H7 (cell line): Measurements from ENCODE around the gene CCNYL1. TPM values are rescaled to one million over a fixed set of nuclear protein-coding genes. Genes with fewer than 3 reads are reported as not detected.
"Not testable (repeated sequence)": the region's sequence is repeated elsewhere in the genome, so short reads cannot be mapped to it uniquely, and the experiment has no call there.

Experiments used
- DNase-seq: peaks from one replicate; pipeline ENCODE4 v3.0.0; 2012
- H3K27me3 ChIP-seq: 2 replicates; pipeline ENCODE4 v1.6.0; 2011; ENCODE audit warnings: mild to moderate bottlenecking, low read length; ENCODE audit not compliant: control insufficient read depth, insufficient read depth
- H3K36me3 ChIP-seq: replicated peaks from 2 replicates; pipeline ENCODE4 v1.5.1; 2011; ENCODE audit warnings: low read length; ENCODE audit not compliant: control insufficient read depth, insufficient read depth
- H3K4me3 ChIP-seq: 2 replicates; pipeline ENCODE4 v1.5.1; 2011; ENCODE audit warnings: low read depth, mild to moderate bottlenecking, control low read depth, low read length, moderate library complexity; ENCODE audit not compliant: insufficient read depth
- total RNA-seq: library from RNA; depleted of rRNA; stranded (reverse); fragments of >200 nt; shearing (Covaris generic); gene quantifications from 2 replicates; pipeline ENCODE4 v1.2.3, GENCODE V29; 2014

CCNYL1 gene
- total RNA-seq, 1 experiment from 2014 or later, result 10.9 TPM

GRCh38 chr2:207718521-207718920, 7.1 kb downstream of the CCNYL1 start:
- H3K4me3 ChIP-seq, result no peak overlapping the region

GRCh38 chr2:207719008-207719407, 7.6 kb downstream of the CCNYL1 start:
- Histone ChIP-seq H3K36me3 (no peaks in the 10 kb centered on the region; the same call in 1 of the 2 replicates), H3K27me3 (no peaks in the 10 kb centered on the region), H3K4me3 (no peak overlapping the region)
- DNase-seq, result no peak

More at GRCh38 chr2:207718521-207718920, 7.1 kb downstream of the CCNYL1 start:
- H3K27me3 ChIP-seq, result no peaks in the 10 kb centered on the region
- no peak for DNase-seq
- H3K36me3 ChIP-seq, result no peaks in the 10 kb centered on the region; the same call in 1 of the 2 replicates

GRCh38 chr2:207719655-207720054, 8.2 kb downstream of the CCNYL1 start:
- DNase-seq, H3K36me3 ChIP-seq, H3K27me3 ChIP-seq, H3K4me3 ChIP-seq: not testable (repeated sequence)

- Histone ChIP-seq H3K4me3 (no peak overlapping the region), H3K27me3 (no peaks in the 10 kb centered on the region), H3K36me3 (no peaks in the 10 kb centered on the region; the same call in none of the 2 replicates)
- DNase-seq, result no peak
Measured at GRCh38 chr2:207720517-207721187, 9.2 kb downstream of the CCNYL1 start.

- peaks cover 1% of the 10 kb centered on the region for H3K36me3 ChIP-seq
- DNase-seq, result no peak
- no peaks in the 10 kb centered on the region for H3K27me3 ChIP-seq
- no peak overlapping the region for H3K4me3 ChIP-seq
Measured at GRCh38 chr2:207722773-207723424, 11.5 kb downstream of the CCNYL1 start.

GRCh38 chr2:207723425-207723787, 12.0 kb downstream of the CCNYL1 start:
- H3K27me3 ChIP-seq, H3K4me3 ChIP-seq, H3K36me3 ChIP-seq, DNase-seq: not testable (repeated sequence)

- Histone ChIP-seq H3K27me3 (no peaks in the 10 kb centered on the region), H3K36me3 (peaks cover 1% of the 10 kb centered on the region), H3K4me3 (no peak overlapping the region)
- DNase-seq, result no peak
Measured at GRCh38 chr2:207724113-207724512, 12.7 kb downstream of the CCNYL1 start.

GRCh38 chr2:207725873-207726578, 14.6 kb downstream of the CCNYL1 start:
- H3K36me3 ChIP-seq, result peaks cover 4% of the 10 kb centered on the region
- no peak for DNase-seq
- H3K27me3 ChIP-seq, result no peaks in the 10 kb centered on the region
- no peak overlapping the region for H3K4me3 ChIP-seq

GRCh38 chr2:207727261-207727660, 15.8 kb downstream of the CCNYL1 start:
- peaks cover 4% of the 10 kb centered on the region for H3K36me3 ChIP-seq
- no peaks in the 10 kb centered on the region for H3K27me3 ChIP-seq
- no peak for DNase-seq
- H3K4me3 ChIP-seq, result no peak overlapping the region

GRCh38 chr2:207729465-207729998, 18.1 kb downstream of the CCNYL1 start:
- Histone ChIP-seq H3K27me3 (no peaks in the 10 kb centered on the region), H3K36me3 (peaks cover 4% of the 10 kb centered on the region), H3K4me3 (no peak overlapping the region)
- peak; percentile 21 for DNase-seq

- Histone ChIP-seq H3K27me3 (no peaks in the 10 kb centered on the region), H3K36me3 (peaks cover 2% of the 10 kb centered on the region), H3K4me3 (no peak overlapping the region)
- DNase-seq, result no peak
Measured at GRCh38 chr2:207731138-207731537, 19.7 kb downstream of the CCNYL1 start.

- peaks cover 2% of the 10 kb centered on the region for H3K36me3 ChIP-seq
- no peaks in the 10 kb centered on the region for H3K27me3 ChIP-seq
- H3K4me3 ChIP-seq, result no peak overlapping the region
- no peak for DNase-seq
Measured at GRCh38 chr2:207733597-207734240, 22.3 kb downstream of the CCNYL1 start.

- Histone ChIP-seq H3K4me3 (no peak overlapping the region), H3K36me3 (peaks cover 2% of the 10 kb centered on the region), H3K27me3 (no peaks in the 10 kb centered on the region)
- no peak for DNase-seq
Measured at GRCh38 chr2:207734264-207734635, 22.8 kb downstream of the CCNYL1 start.

- Histone ChIP-seq H3K4me3 (no peak overlapping the region), H3K36me3 (peaks cover 2% of the 10 kb centered on the region)
- DNase-seq, result no peak
Measured at GRCh38 chr2:207734636-207735512, 23.4 kb downstream of the CCNYL1 start.

More at GRCh38 chr2:207734636-207735512, 23.4 kb downstream of the CCNYL1 start:
- H3K27me3 ChIP-seq, result no peaks in the 10 kb centered on the region
